Astrocyte (in vitro differentiated cells and primary cell): ENCODE results near the gene ACER1. TPM values are rescaled to one million over a fixed set of nuclear protein-coding genes. Genes with fewer than 3 reads are reported as not detected.

Experiments
- DNase-seq: peaks from one replicate; pipeline ENCODE4 v3.0.0-alpha.2; 2010; ENCODE audit warnings: low read depth
- FAIRE-seq: peaks from 2 replicates; lab custom pipeline; 2011; peaks lifted over from hg19 to GRCh38; lab: Jason Lieb, UNC
- H2AFZ ChIP-seq: 2 replicates; pipeline ENCODE4 v1.6.0; 2012; ENCODE audit warnings: low read depth, low read length, inconsistent platforms
- H3K27ac ChIP-seq: 2 replicates; pipeline ENCODE4 v1.5.1; 2011; ENCODE audit warnings: low read depth, low read length, inconsistent platforms
- H3K27me3 ChIP-seq: 2 replicates; pipeline ENCODE4 v1.6.0; 2011; ENCODE audit warnings: low read length, inconsistent platforms; ENCODE audit not compliant: insufficient read depth
- H3K36me3 ChIP-seq: 2 replicates; pipeline ENCODE4 v1.5.1; 2011; ENCODE audit warnings: low read length, inconsistent platforms; ENCODE audit not compliant: insufficient read depth
- H3K4me1 ChIP-seq: 2 replicates; pipeline ENCODE4 v1.5.1; 2011; ENCODE audit warnings: low read length, inconsistent platforms; ENCODE audit not compliant: insufficient read depth
- H3K4me2 ChIP-seq: 2 replicates; pipeline ENCODE4 v1.6.0; 2012; ENCODE audit warnings: low read length, inconsistent platforms
- H3K4me3 ChIP-seq: 2 replicates; pipeline ENCODE4 v1.5.1; 2011; ENCODE audit warnings: low read depth, mild to moderate bottlenecking, low read length, inconsistent platforms; ENCODE audit not compliant: insufficient read depth
- H3K79me2 ChIP-seq: 2 replicates; pipeline ENCODE4 v1.6.0; 2012; ENCODE audit warnings: mild to moderate bottlenecking, low read length, inconsistent platforms; ENCODE audit not compliant: insufficient read depth
- H3K9ac ChIP-seq: 2 replicates; pipeline ENCODE4 v1.6.0; 2012; ENCODE audit warnings: mild to moderate bottlenecking, low read length, inconsistent platforms
- H3K9me3 ChIP-seq: 2 replicates; pipeline ENCODE4 v1.5.1; 2012; ENCODE audit warnings: low read depth, mild to moderate bottlenecking, low read length, inconsistent platforms; ENCODE audit not compliant: insufficient read depth
- H4K20me1 ChIP-seq: 2 replicates; pipeline ENCODE4 v1.6.0; 2012; ENCODE audit warnings: low read length, inconsistent platforms; ENCODE audit not compliant: insufficient read depth
- H3K27ac Mint-ChIP-seq: one replicate; pipeline ENCODE4 v1.8.0; 2021; ENCODE audit warnings: mild to moderate bottlenecking, mixed read lengths; ENCODE audit not compliant: unreplicated experiment
- H3K27me3 Mint-ChIP-seq: one replicate; pipeline ENCODE4 v1.8.0; 2021; ENCODE audit warnings: low read depth, mixed read lengths; ENCODE audit not compliant: unreplicated experiment
- H3K36me3 Mint-ChIP-seq: one replicate; pipeline ENCODE4 v1.8.0; 2021; ENCODE audit warnings: low read depth, mixed read lengths; ENCODE audit not compliant: unreplicated experiment
- H3K4me1 Mint-ChIP-seq: one replicate; pipeline ENCODE4 v1.8.0; 2021; ENCODE audit warnings: low read depth, mixed read lengths; ENCODE audit not compliant: unreplicated experiment
- H3K4me3 Mint-ChIP-seq: one replicate; pipeline ENCODE4 v1.8.0; 2021; ENCODE audit warnings: mild to moderate bottlenecking, moderate library complexity, mixed read lengths; ENCODE audit not compliant: unreplicated experiment
- H3K9me3 Mint-ChIP-seq: one replicate; pipeline ENCODE4 v1.8.0; 2021; ENCODE audit warnings: mild to moderate bottlenecking, mixed read lengths; ENCODE audit not compliant: unreplicated experiment
- EZH2 ChIP-seq: IDR thresholded peaks from 2 replicates; pipeline ENCODE4 v1.6.1; 2012; ENCODE audit warnings: mild to moderate bottlenecking, low read length, inconsistent platforms; ENCODE audit not compliant: insufficient read depth
- total RNA-seq: library from RNA; stranded (reverse); gene quantifications from 2 replicates; pipeline ENCODE4 v1.2.1, GENCODE V29; 2021
- TF ChIP-seq, protein P1 (sequence below): IDR thresholded peaks from 2 replicates; pipeline ENCODE4 v1.5.1; 2011; ENCODE audit warnings: low read depth, mild to moderate bottlenecking, inconsistent platforms, low read length, moderate library complexity; ENCODE audit not compliant: insufficient read depth

Gene ACER1
- total RNA-seq, 1 donor from 2014 or later = not detected

DNA sequence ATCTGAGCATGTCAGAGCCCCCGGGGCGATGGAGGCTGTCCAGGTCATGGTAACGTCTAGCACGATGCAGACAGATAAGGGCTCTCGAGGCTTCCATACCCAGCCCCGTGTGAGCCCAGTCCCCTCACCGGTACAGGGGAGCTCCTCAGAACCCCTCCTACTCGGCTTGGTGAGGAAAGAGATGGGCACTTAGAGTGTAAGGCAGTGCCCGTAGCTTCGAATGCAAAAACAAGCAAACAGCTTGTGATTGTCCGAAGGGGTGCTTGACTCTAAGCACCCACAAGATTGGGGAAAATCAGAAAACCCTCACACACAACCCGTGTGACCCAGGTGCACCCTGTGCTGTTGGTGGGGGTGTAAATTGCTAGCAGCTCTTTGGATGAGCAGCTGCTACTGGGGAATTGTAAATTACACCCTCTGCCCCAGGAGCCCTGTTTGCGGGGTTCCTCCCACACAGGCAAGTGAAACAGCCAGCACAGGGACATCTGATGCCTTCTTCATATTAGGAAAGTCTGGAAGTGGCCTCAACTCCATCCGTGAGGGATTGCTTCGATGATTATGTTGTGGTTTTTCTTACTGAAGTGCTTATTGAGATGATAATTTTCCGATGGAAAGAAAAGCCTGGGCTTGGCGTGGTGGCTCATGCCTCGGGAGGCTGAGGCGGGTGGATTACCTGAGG lies 43.2 kb upstream of the ACER1 start:
- H3K4me3 ChIP-seq = no peak overlapping the region
- FAIRE-seq (no peak), DNase-seq (no peak)
- Mint-ChIP-seq H3K36me3 (peaks cover 11% of the 10 kb centered on the region), H3K4me3 (no peak overlapping the region), H3K27ac (no peak overlapping the region), H3K27me3 (no peaks in the 10 kb centered on the region), H3K9me3 (no peaks in the 10 kb centered on the region), H3K4me1 (peaks cover 8% of the 10 kb centered on the region)
- no peak overlapping the region for H3K9ac ChIP-seq
- no peaks in the 10 kb centered on the region for H3K79me2 ChIP-seq
- H3K9me3 ChIP-seq = no peaks in the 10 kb centered on the region
- no peaks in the 10 kb centered on the region for H3K27me3 ChIP-seq
- no peak overlapping the region for H3K27ac ChIP-seq
- H2AFZ ChIP-seq = no peak overlapping the region
- H3K4me2 ChIP-seq = no peak overlapping the region
- H3K36me3 ChIP-seq = peaks cover 15% of the 10 kb centered on the region
- H4K20me1 ChIP-seq = peaks cover 3% of the 10 kb centered on the region
- H3K4me1 ChIP-seq = peaks cover 16% of the 10 kb centered on the region
- TF ChIP-seq, protein P1, sequence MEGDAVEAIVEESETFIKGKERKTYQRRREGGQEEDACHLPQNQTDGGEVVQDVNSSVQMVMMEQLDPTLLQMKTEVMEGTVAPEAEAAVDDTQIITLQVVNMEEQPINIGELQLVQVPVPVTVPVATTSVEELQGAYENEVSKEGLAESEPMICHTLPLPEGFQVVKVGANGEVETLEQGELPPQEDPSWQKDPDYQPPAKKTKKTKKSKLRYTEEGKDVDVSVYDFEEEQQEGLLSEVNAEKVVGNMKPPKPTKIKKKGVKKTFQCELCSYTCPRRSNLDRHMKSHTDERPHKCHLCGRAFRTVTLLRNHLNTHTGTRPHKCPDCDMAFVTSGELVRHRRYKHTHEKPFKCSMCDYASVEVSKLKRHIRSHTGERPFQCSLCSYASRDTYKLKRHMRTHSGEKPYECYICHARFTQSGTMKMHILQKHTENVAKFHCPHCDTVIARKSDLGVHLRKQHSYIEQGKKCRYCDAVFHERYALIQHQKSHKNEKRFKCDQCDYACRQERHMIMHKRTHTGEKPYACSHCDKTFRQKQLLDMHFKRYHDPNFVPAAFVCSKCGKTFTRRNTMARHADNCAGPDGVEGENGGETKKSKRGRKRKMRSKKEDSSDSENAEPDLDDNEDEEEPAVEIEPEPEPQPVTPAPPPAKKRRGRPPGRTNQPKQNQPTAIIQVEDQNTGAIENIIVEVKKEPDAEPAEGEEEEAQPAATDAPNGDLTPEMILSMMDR = no peak
- no peak for TF ChIP-seq EZH2

DNA sequence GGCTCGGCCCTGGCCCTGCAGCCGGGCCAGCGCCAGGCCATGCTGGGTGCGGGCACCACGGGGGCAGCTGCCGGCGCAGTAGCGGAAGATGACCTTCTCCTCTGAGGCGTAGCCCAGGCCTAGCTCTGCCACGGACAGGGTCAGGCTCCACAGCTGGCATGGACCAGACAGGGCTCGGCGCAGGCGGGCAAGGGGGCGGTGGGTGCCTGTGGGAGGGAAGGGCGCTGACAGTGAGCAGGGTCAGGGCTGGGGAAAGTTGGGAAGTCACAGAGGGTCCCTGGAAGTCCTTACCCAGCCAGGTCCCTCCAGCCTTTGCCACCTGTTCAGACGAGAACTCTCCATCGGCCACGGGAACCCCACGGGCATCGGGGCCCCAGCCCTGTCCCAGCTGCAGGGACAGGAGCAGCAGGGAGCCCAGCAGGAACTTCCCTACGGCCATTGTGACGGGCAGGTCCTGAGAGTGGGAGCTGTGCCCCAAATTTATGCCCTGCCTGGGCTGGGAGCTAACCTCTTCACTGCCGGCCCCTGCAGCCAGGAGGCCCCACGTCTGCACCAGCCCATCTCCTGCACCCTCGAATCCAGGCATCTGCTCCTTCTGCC lies 42.1 kb upstream of the ACER1 start, which contains the start of gene PSPN:
Gene PSPN (minus strand): TSS at position 523 of the 600 bp plus-strand sequence. CDS start 84 bp downstream, at position 439.
- Histone ChIP-seq H3K4me1 (peaks cover 16% of the 10 kb centered on the region), H4K20me1 (peaks cover 3% of the 10 kb centered on the region), H3K27me3 (no peaks in the 10 kb centered on the region), H3K27ac (no peak within 1 kb of the TSS), H3K79me2 (no peaks in the 10 kb centered on the region), H3K4me2 (no peak within 1 kb of the TSS), H3K9ac (no peak within 1 kb of the TSS), H3K36me3 (peaks cover 14% of the 10 kb centered on the region), H3K9me3 (no peaks in the 10 kb centered on the region), H3K4me3 (no peak within 1 kb of the TSS), H2AFZ (no peak within 1 kb of the TSS)
- no peaks in the 10 kb centered on the region for H3K27me3 Mint-ChIP-seq
- no peak for FAIRE-seq
- DNase-seq = no peak
- H3K4me3 Mint-ChIP-seq = no peak within 1 kb of the TSS
- TF ChIP-seq, protein P1 = no peak
- H3K9me3 Mint-ChIP-seq = no peaks in the 10 kb centered on the region
- no peak within 1 kb of the TSS for H3K27ac Mint-ChIP-seq
- H3K36me3 Mint-ChIP-seq = peaks cover 7% of the 10 kb centered on the region
- peaks cover 8% of the 10 kb centered on the region for H3K4me1 Mint-ChIP-seq
